ENCODE results near the gene PLD5.
"Not testable (repeated sequence)": the region's sequence is repeated elsewhere in the genome, so short reads cannot be mapped to it uniquely, and the experiment has no call there.

Gene PLD5

GRCh38 chr1:242212401-242212800 lies 312.1 kb downstream of the PLD5 start:
- DNase-seq (ENCODE audit: low read depth, low spot score) = no peak

GRCh38 chr1:242211254-242212022 lies 313.1 kb downstream of the PLD5 start:
- no peak for DNase-seq (ENCODE audit: low read depth, low spot score)

- DNase-seq (ENCODE audit: low read depth, low spot score) = not testable (repeated sequence)
Observed at GRCh38 chr1:242210316-242210715, 314.2 kb downstream of the PLD5 start.

- no peak for DNase-seq (ENCODE audit: low read depth, low spot score)
Observed at GRCh38 chr1:242209063-242209462, 315.4 kb downstream of the PLD5 start.

GRCh38 chr1:242208021-242208420 lies 316.5 kb downstream of the PLD5 start:
- no peak for DNase-seq (ENCODE audit: low read depth, low spot score)

GRCh38 chr1:242206994-242207393 lies 317.5 kb downstream of the PLD5 start:
- no peak for DNase-seq (ENCODE audit: low read depth, low spot score)

GRCh38 chr1:242205622-242206489 lies 318.6 kb downstream of the PLD5 start:
- no peak for DNase-seq (ENCODE audit: low read depth, low spot score)

GRCh38 chr1:242203262-242203661 lies 321.2 kb downstream of the PLD5 start:
- DNase-seq (ENCODE audit: low read depth, low spot score) = no peak

- DNase-seq (ENCODE audit: low read depth, low spot score) = no peak
Observed at GRCh38 chr1:242201090-242201489, 323.4 kb downstream of the PLD5 start.

- DNase-seq (ENCODE audit: low read depth, low spot score) = no peak
Observed at GRCh38 chr1:242199776-242200458, 324.6 kb downstream of the PLD5 start.

- DNase-seq (ENCODE audit: low read depth, low spot score) = no peak
Observed at GRCh38 chr1:242197907-242198820, 326.3 kb downstream of the PLD5 start.

GRCh38 chr1:242196914-242197313 lies 327.6 kb downstream of the PLD5 start:
- DNase-seq (ENCODE audit: low read depth, low spot score) = no peak

- no peak for DNase-seq (ENCODE audit: low read depth, low spot score)
Observed at GRCh38 chr1:242196101-242196500, 328.4 kb downstream of the PLD5 start.

GRCh38 chr1:242189591-242189990 lies 334.9 kb downstream of the PLD5 start:
- no peak for DNase-seq (ENCODE audit: low read depth, low spot score)

GRCh38 chr1:242187816-242188215 lies 336.7 kb downstream of the PLD5 start:
- no peak for DNase-seq (ENCODE audit: low read depth, low spot score)

GRCh38 chr1:242187171-242187570 lies 337.3 kb downstream of the PLD5 start:
- no peak for DNase-seq (ENCODE audit: low read depth, low spot score)

GRCh38 chr1:242185731-242186130 lies 338.8 kb downstream of the PLD5 start:
- no peak for DNase-seq (ENCODE audit: low read depth, low spot score)

GRCh38 chr1:242184955-242185354 lies 339.5 kb downstream of the PLD5 start:
- no peak for DNase-seq (ENCODE audit: low read depth, low spot score)

- DNase-seq (ENCODE audit: low read depth, low spot score) = not testable (repeated sequence)
Observed at GRCh38 chr1:242179767-242180166, 344.7 kb downstream of the PLD5 start.

GRCh38 chr1:242178924-242179708 lies 345.4 kb downstream of the PLD5 start:
- DNase-seq (ENCODE audit: low read depth, low spot score) = no peak

All from smooth muscle cell of the brain vasculature (primary cell).